Dendritic cell treated with granulocyte-macrophage colony-stimulating factor and Interleukin-4, amounts not matched to agents 40 ng/mL and 50 ng/mL, for 4 days (primary cell): ENCODE measurements around the gene BMPER.

Experiments
- H3K27ac Mint-ChIP-seq: one replicate; pipeline ENCODE4 v1.8.0; 2022; ENCODE audit warnings: mild to moderate bottlenecking, mixed read lengths
- H3K27me3 Mint-ChIP-seq: one replicate; pipeline ENCODE4 v1.8.0; 2022; ENCODE audit warnings: mild to moderate bottlenecking, mixed read lengths
- H3K36me3 Mint-ChIP-seq: one replicate; pipeline ENCODE4 v1.8.0; 2022; ENCODE audit warnings: low read depth, mixed read lengths
- H3K4me1 Mint-ChIP-seq: one replicate; pipeline ENCODE4 v1.8.0; 2022; ENCODE audit warnings: low read depth, mixed read lengths
- H3K4me3 Mint-ChIP-seq: one replicate; pipeline ENCODE4 v1.8.0; 2022; ENCODE audit warnings: mild to moderate bottlenecking, moderate library complexity, mixed read lengths
- H3K9me3 Mint-ChIP-seq: one replicate; pipeline ENCODE4 v1.8.0; 2022; ENCODE audit warnings: mixed read lengths
- intact Hi-C: fragments of 100-400 bp; cut with micrococcal nuclease; formaldehyde crosslinking; loops from one replicate; pipeline ENCODE4 v1.15.0; 2022

Gene BMPER

DNA sequence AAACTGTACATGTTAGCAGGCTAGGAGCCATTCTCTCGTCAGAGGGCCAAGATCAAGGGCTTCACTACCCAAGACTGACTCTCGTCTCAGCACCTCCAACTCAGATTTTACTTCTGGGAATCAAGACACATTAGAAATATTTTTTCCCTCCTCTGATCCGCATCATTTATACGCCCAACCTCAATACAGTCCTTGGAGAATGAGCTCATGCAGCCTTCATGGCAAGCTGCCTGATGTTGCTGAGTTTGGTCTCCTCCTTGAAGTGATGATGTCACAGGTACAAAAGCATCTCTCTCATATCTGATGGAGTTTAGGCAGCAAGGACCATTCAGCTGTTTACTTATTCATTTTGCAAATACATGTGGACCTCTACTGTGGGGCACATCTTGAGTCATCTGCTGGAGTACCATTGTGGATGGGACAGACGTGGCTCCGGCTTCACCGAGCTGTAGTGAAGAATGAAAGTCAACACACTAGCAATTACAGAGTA, 114.0 kb downstream of the BMPER start:
- no peaks in the 10 kb centered on the region for H3K36me3 Mint-ChIP-seq
- no peaks in the 10 kb centered on the region for H3K27me3 Mint-ChIP-seq
- peaks cover 6% of the 10 kb centered on the region for H3K9me3 Mint-ChIP-seq
- no peak overlapping the region for H3K27ac Mint-ChIP-seq
- intact Hi-C loops, result no loop called here
- H3K4me3 Mint-ChIP-seq, result no peak overlapping the region
- no peaks in the 10 kb centered on the region for H3K4me1 Mint-ChIP-seq

DNA sequence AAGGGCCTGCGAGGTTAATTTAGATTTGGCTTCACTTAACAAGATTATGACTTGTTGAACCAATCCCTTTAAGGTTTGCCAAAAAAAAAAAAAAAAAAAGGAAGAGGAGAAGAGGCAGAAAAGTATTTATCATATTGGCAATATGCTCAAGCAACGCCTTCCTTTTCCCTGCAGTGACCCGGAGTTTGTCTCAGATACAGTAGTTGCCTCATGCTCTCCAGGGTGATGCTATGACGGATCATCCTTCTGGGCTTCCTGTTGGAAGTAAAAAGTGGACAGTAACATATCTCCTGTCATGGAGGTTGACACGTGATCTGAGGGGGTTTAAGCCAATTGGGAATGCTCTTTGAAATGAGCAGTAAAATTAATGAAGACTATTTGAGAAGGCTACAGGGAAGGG, 117.3 kb downstream of the BMPER start:
- Mint-ChIP-seq H3K27me3 (no peaks in the 10 kb centered on the region), H3K9me3 (peaks cover 6% of the 10 kb centered on the region), H3K27ac (no peak overlapping the region), H3K36me3 (no peaks in the 10 kb centered on the region), H3K4me3 (no peak overlapping the region), H3K4me1 (no peaks in the 10 kb centered on the region)
- intact Hi-C loops, result no loop called here

DNA sequence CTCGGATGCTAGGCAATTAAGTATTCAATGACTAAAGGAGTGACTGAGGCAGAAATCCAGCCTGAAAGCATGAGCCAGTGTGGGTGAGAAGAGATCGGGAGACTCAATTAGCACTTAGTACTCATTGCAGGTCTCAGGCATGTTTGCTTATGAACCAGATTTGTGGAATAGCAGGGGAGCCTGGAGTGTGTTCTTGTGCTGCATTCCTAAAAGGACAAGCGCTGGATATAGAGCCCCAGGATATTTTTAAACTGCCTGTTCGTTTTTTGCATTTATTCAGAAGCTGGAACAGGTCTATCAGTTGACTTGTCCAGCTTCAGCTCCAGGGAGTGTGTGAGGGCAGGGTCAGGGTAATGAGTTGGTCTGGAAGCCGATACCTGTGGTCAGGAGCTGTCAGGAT, 120.3 kb downstream of the BMPER start:
- Mint-ChIP-seq H3K27ac (no peak overlapping the region), H3K36me3 (no peaks in the 10 kb centered on the region), H3K9me3 (peaks cover 7% of the 10 kb centered on the region), H3K4me1 (no peaks in the 10 kb centered on the region), H3K4me3 (no peak overlapping the region), H3K27me3 (no peaks in the 10 kb centered on the region)
- intact Hi-C loops, result no loop called here

DNA sequence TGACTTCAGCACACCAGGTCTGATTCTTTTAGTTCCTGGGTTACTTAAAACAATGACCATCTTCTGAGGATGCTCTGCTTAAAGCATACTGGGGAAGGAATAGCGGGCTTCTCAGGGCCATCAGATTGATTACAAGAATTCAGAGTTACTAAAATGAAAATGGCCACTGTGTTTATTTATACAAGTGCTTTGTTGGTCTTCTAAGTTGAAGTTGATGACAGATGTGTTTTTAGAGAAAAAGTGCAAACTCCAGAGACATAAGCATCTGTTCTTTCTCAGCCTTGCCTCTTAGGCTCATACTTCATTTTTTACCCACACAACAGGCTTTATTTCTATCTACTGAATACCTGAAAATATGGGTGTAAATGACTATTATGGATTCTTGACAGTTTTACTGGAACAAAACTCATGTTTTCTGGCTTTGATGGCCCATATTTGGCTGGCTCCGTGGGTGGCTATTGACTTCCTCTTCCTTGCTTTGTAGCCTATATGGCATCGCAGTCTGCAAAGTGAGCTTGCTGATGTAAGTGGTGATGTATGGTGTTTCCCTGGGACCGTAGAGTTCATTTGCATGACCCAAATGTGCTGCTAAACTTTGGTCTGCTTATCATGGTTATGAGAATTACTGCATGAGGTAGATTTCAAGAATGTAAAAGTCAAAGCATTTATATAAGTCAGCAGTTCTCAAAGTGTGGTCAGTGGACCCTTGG, 121.3 kb downstream of the BMPER start:
- Mint-ChIP-seq H3K36me3 (no peaks in the 10 kb centered on the region), H3K9me3 (peaks cover 7% of the 10 kb centered on the region), H3K4me3 (no peak overlapping the region), H3K27me3 (no peaks in the 10 kb centered on the region), H3K27ac (no peak overlapping the region), H3K4me1 (no peaks in the 10 kb centered on the region)
- intact Hi-C loops, result no loop called here

DNA sequence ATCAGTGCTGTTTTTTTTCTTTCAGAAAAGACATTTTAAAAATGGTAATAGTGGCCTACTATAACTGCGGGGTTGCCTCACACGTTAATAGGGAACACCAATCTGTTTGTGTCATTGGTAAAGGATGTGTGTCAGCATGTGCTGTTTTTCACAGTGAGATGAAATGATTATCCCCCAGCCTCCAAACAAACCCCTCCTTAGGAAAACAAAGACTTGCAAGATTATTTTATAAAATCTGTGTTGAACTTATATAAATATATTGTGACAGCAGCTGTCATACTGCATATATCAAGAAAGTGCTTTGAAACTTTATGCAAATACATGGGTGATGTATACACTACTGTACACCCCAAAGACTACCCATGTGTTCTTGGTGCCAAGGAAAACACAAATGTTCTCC, 125.8 kb downstream of the BMPER start:
- H3K36me3 Mint-ChIP-seq, result no peaks in the 10 kb centered on the region
- intact Hi-C loops, result no loop called here
- H3K9me3 Mint-ChIP-seq, result peaks cover 7% of the 10 kb centered on the region
- no peaks in the 10 kb centered on the region for H3K27me3 Mint-ChIP-seq
- no peaks in the 10 kb centered on the region for H3K4me1 Mint-ChIP-seq
- H3K4me3 Mint-ChIP-seq, result no peak overlapping the region
- no peak overlapping the region for H3K27ac Mint-ChIP-seq

DNA sequence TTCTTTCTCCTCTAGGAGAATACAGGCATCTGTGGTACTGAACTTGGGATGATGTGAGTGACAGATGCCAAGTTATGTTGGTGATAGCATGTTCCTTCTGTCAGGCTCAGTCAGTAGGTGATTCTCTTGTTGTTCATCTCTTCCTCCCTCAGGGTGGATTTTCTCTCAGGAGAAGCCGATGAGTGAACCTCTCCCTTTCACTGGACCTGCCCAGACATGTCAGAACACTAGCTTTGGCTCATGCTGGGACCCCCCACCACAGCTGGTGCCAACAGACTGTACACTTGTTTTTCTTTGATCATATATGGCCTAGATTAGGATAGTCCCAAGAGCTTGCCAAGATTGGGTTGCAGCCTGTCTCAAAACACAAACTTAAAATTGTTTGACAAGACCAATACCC, 129.4 kb downstream of the BMPER start:
- H3K27me3 Mint-ChIP-seq, result no peaks in the 10 kb centered on the region
- H3K27ac Mint-ChIP-seq, result no peak overlapping the region
- no peak overlapping the region for H3K4me3 Mint-ChIP-seq
- H3K9me3 Mint-ChIP-seq, result peaks cover 8% of the 10 kb centered on the region
- H3K4me1 Mint-ChIP-seq, result no peaks in the 10 kb centered on the region
- intact Hi-C loops, result no loop called here
- no peaks in the 10 kb centered on the region for H3K36me3 Mint-ChIP-seq

DNA sequence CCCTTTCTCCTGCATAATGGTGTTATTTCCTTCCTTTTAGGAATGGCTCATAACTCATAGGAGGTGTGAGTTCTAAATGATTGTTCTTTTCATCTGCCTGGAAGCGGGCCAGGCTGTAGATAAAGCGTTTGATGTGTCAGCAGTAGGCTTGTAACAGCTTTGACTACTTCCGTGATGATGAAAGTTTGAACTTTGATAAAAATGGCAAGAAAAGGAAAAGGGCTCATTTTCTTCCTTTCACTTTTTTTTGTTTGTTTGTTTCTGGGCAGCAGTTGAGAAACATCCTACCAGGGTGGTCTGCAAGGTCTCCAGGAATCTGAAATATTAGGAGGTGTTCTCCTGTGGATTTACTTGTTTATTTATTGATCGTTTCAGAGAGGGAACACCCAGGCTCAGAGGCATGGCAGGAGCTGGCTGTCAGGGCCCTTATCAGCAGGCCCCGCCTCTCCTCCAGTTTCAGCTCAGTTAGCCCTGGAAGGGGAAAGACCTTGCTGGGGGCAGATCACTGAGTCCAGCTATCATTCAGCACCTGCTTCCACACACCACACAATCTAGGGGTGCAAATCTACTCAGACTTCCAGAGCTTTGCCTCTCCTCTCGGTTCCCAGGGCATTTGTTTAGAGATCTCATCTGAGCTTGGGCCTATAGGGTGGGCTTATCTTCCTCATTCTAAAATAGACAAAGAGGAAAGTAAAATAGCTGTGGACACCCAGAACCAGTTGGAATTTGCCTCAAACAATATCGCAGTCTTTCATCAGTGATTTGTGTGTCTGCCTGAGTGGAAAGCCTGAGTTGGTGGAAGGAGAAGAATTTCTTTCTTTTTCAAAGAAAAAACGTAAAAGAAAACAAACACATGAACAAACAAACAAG, 130.9 kb downstream of the BMPER start:
- Mint-ChIP-seq H3K9me3 (peaks cover 8% of the 10 kb centered on the region), H3K36me3 (no peaks in the 10 kb centered on the region), H3K27me3 (no peaks in the 10 kb centered on the region), H3K4me1 (no peaks in the 10 kb centered on the region), H3K4me3 (no peak overlapping the region), H3K27ac (no peak overlapping the region)
- intact Hi-C loops, result no loop called here

DNA sequence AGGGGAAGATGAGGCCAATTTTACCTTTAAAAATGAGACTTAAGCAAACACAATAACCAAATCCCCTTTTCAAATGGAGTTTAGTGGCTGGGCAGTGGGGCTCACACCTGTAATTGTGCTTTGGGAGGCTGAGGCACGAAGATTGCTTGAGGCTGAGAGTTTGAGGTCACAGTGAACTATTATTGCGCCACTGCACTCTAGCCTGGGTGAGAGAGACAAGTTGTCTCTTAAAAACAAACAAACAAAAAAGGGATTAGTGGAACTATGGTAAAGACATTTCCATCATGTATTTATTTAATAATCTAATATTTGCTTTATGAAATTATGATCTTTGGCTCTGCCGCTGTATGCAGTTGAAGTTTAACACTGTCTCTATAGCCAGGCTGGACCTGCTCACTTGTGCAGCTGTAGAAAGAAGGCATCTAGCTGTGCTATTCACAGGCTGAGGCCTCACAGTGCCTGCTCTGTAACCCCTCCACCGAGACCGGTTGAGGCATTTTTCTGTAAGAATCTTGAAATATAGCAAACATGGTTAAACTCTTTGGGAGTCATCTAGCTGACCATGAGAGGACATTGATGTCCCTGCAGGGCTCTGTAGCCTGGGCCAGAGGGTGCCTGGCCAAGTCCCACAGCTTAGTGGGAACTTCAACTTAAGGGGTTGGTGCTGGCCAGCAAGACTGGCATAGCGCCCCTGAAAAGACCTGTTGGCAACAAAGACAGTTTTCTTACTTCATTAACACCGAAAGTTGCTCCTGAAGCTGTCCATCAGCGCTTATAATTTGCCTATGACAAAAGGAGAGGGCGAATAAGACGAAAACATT, 131.8 kb downstream of the BMPER start:
- Mint-ChIP-seq H3K27me3 (no peaks in the 10 kb centered on the region), H3K4me3 (no peak overlapping the region), H3K36me3 (no peaks in the 10 kb centered on the region), H3K4me1 (no peaks in the 10 kb centered on the region), H3K9me3 (peaks cover 8% of the 10 kb centered on the region), H3K27ac (no peak overlapping the region)
- intact Hi-C loops, result no loop called here

DNA sequence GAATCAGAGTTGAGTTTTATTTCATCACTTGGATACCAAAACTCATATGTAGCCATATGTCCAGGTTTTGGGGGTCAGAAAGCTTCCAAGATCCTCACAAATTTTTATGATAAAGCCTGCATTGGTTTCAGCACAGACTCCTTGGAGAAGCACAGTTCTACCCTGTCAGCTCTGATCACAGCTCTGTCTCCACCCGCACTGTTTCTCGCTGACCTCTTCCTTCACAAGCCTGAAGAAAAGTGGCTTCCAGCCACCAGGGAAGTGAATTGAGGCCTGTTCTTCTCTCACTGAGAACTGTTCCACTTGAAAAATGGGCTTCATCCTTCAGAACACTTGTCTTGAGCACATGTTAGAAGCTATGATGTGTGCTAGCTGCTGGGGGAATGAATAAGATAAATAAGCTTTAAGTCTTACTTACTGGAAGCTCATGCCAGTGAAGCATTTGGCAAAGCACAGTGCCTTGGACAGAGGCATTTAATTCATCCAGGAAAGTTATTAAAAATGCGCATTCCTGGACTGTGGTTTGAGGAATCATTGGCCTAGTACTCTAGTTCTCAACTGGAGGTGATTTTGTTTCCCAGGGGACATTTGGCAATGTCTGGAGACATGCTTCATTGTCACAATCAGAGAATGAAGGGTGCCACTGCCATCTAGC, 133.6 kb downstream of the BMPER start:
- H3K27me3 Mint-ChIP-seq, result no peaks in the 10 kb centered on the region
- H3K4me1 Mint-ChIP-seq, result no peaks in the 10 kb centered on the region
- H3K9me3 Mint-ChIP-seq, result peaks cover 8% of the 10 kb centered on the region
- intact Hi-C loops, result no loop called here
- no peaks in the 10 kb centered on the region for H3K36me3 Mint-ChIP-seq
- H3K4me3 Mint-ChIP-seq, result no peak overlapping the region
- no peak overlapping the region for H3K27ac Mint-ChIP-seq

DNA sequence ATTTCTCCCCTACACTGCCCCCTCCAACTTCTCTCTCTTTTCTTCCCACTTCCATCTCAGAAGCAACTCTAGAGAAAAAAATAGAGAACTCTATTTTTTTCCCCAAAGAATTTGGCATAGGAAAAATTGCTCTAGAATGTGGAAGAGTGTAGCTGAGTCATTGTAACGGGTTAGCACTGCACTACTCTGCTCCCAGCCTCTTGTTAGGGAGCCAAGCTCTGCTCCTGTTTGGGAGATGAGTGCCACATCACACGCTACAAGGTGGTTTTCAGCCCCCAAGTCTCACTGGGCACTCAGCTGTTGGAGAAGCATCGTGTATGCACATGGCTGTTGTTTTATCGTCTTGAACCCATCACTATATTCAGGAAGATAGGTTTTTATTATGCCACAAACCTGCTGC, 136.4 kb downstream of the BMPER start:
- Mint-ChIP-seq H3K9me3 (peaks cover 3% of the 10 kb centered on the region), H3K36me3 (no peaks in the 10 kb centered on the region), H3K27me3 (no peaks in the 10 kb centered on the region), H3K27ac (no peak overlapping the region), H3K4me3 (no peak overlapping the region), H3K4me1 (no peaks in the 10 kb centered on the region)
- intact Hi-C loops, result no loop called here

DNA sequence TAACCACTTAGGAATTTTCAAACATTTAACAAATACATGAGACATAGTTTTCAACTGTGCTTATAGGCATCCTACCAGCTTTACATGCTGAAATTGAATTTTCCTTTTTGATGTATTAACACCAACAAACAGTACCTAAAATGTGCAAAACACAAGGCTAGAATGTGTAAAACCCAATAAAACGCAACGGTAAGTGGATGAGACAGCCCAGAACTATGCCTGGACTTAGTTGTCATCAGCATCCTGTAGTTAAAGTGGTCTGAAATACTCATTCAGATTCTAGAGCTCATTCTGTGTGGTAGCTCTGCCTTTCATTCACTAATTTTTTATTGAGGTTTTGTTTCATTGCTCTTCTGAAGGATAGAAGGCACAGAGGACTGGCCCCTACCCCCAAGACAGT, 137.1 kb downstream of the BMPER start:
- intact Hi-C loops, result no loop called here
- Mint-ChIP-seq H3K27ac (no peak overlapping the region), H3K4me1 (no peaks in the 10 kb centered on the region)

DNA sequence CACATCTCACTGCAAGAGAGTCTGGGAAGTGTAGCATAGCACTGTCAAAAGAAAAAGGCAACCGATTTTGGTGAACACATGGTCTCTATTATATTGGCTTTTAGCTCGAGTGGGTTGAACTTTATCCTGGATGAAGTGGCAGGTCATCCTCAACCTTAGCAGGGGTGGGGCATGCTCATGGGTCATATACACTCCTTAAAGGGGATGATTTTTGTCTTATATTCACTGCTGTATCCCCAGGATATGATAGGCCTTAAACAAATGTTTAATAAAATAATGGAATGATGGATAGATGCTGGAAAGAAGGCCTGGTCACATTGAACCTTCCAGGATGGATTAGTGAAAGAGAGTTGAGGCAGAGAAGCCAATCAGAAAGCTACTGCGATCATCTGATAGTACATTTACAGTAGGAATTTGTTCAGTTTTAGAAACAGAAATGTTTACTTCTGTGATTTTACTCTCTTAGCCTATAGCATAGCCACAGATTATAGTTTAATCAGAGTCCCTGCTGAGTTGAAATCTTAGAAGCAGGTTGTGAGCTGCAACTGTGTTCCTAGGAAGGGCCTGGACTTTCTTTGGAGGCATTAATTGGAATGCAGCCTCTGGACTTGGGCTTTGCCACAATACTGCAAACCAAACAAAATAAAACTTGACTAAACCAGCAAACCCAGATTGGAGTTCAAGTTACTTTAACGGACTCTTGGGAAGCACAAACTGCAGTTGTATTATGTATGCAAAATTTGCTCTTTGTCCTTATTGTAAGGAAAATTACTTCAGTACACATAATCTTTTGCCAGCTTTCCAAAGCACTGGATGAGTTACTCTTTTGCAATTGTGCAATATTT, 138.3 kb downstream of the BMPER start:
- Mint-ChIP-seq H3K27ac (no peak overlapping the region), H3K36me3 (no peaks in the 10 kb centered on the region), H3K9me3 (peaks cover 12% of the 10 kb centered on the region), H3K4me1 (no peaks in the 10 kb centered on the region), H3K27me3 (no peaks in the 10 kb centered on the region), H3K4me3 (no peak overlapping the region)
- intact Hi-C loops, result no loop called here

More for the DNA sequence above, 137.1 kb downstream of the BMPER start:
- Mint-ChIP-seq H3K27me3 (no peaks in the 10 kb centered on the region), H3K36me3 (no peaks in the 10 kb centered on the region), H3K9me3 (peaks cover 2% of the 10 kb centered on the region), H3K4me3 (no peak overlapping the region)

DNA sequence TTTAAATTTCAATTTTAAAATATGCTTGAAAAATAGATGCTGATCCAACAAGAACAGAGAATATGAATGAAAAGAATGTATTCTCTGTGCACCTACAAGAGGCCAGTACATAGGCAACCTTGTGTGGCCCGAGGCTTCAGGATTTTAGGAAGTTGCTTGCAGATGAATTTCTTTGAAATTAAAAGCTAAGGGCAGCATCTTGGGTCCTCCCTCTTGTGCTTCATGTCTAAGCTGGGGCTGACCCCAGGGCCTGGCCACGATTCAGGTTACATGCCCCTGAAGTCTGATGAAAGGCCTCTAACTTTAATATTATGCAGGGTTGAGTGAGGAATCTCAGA, 138.9 kb downstream of the BMPER start:
- intact Hi-C loops, result no loop called here
- no peaks in the 10 kb centered on the region for H3K4me1 Mint-ChIP-seq
- H3K27ac Mint-ChIP-seq, result no peak overlapping the region
- H3K27me3 Mint-ChIP-seq, result no peaks in the 10 kb centered on the region
- H3K36me3 Mint-ChIP-seq, result no peaks in the 10 kb centered on the region
- H3K4me3 Mint-ChIP-seq, result no peak overlapping the region
- H3K9me3 Mint-ChIP-seq, result peaks cover 18% of the 10 kb centered on the region
